Activated CD8-positive, alpha-beta memory T cell treated with anti-CD3 and anti-CD28 coated beads for 36 hours (primary cell): Measurements from ENCODE around the gene ZNFX1. TPM values are rescaled to one million over a fixed set of nuclear protein-coding genes. Genes with fewer than 3 reads are reported as not detected.
"Not testable (repeated sequence)": the region's sequence is repeated elsewhere in the genome, so short reads cannot be mapped to it uniquely, and the experiment has no call there.

Experiments used
- CTCF ChIA-PET: fragments of 350-600 bp; sonication (Branson Sonifier 250); formaldehyde crosslinking; loops from one replicate; lab custom pipeline; 2021; ENCODE audit warnings: antibody characterized with exemption; lab: Charles Lee
- POLR2A ChIA-PET: fragments of 350-600 bp; sonication (Branson Sonifier 250); formaldehyde crosslinking; loops from one replicate; lab custom pipeline; 2021; ENCODE audit warnings: antibody characterized with exemption; lab: Charles Lee
- total RNA-seq, 2 experiments: library from RNA; stranded (reverse); gene quantifications; one replicate each; pipeline ENCODE4 v1.2.3, GENCODE V29; 2021

The ZNFX1 gene
- total RNA-seq, 2 experiments from 2014 or later = 47.3 to 47.6 TPM

GRCh38 chr20:49207076-49207475, 70.8 kb downstream of the ZNFX1 start:
- POLR2A ChIA-PET = no interaction called here
- CTCF ChIA-PET = interaction anchor here (1.1 to 1.8 kb wide), 2 partner anchors 36 to 73 kb away, joined by 3 to 5 read pairs; no protein-coding TSS in a partner anchor

- ChIA-PET POLR2A (no interaction called here), CTCF (interaction anchor here (1.3 to 1.6 kb wide), 2 partner anchors 14 to 44 kb away, joined by 3 to 6 read pairs; no protein-coding TSS in a partner anchor)
Observed at GRCh38 chr20:49203746-49204145, 74.1 kb downstream of the ZNFX1 start.

- POLR2A ChIA-PET = no interaction called here
- CTCF ChIA-PET = interaction anchor here (1.3 to 1.6 kb wide), 2 partner anchors 15 to 43 kb away, joined by 3 to 6 read pairs; no protein-coding TSS in a partner anchor
Observed at GRCh38 chr20:49203011-49203410, 74.8 kb downstream of the ZNFX1 start.

- ChIA-PET POLR2A (no interaction called here), CTCF (interaction anchor here (1.6 kb wide), 1 partner anchor 66 kb away, joined by 3 read pairs; no protein-coding TSS in a partner anchor)
Observed at GRCh38 chr20:49199729-49200293, 78.0 kb downstream of the ZNFX1 start.

GRCh38 chr20:49192944-49193518, 84.8 kb downstream of the ZNFX1 start:
- CTCF ChIA-PET, POLR2A ChIA-PET: not testable (repeated sequence)

Other genes starting within 250 kb of the ZNFX1 start
- gene CSE1L, start 231.7 kb downstream of the ZNFX1 start, total RNA-seq = 100 to 1,000 TPM; 168 to 171 TPM
- 10 to 100 TPM; 76.4 to 77.5 TPM for gene STAU1, start 89.7 kb downstream of the ZNFX1 start, total RNA-seq
- gene DDX27, start 58.6 kb downstream of the ZNFX1 start, total RNA-seq = 10 to 100 TPM; 63.1 to 64.8 TPM
- gene KCNB1, start 204.6 kb upstream of the ZNFX1 start, total RNA-seq = not detected